ENCODE measurements around the gene CUZD1. TPM values are rescaled to one million over a fixed set of nuclear protein-coding genes. Genes with fewer than 3 reads are reported as not detected.

Gene CUZD1
- total RNA-seq, 3 donors from 2014 or later, result 0.47 to 1.1 (median 0.72) TPM

- no peaks in the 10 kb centered on the region for H3K4me1 ChIP-seq (ENCODE audit: low read depth)
- intact Hi-C loops (cut with DNase I, micrococcal nuclease), result no loop called here
- no peaks in the 10 kb centered on the region for H3K9me3 ChIP-seq
- no peak for ATAC-seq
- H3K4me3 ChIP-seq, result no peak overlapping the region
- no peaks in the 10 kb centered on the region for H3K36me3 ChIP-seq (ENCODE audit: low read depth)
- no peak for DNase-seq
- TF ChIP-seq CTCF (IDR thresholded peaks at IDR 0.05), result no peak
These were observed 49.7 kb downstream of the CUZD1 start for GRCh38 chr10:122795924-122796323.

GRCh38 chr10:122786269-122786668, 59.4 kb downstream of the CUZD1 start:
- TF ChIP-seq CTCF (IDR thresholded peaks at IDR 0.05), result no peak
- H3K4me1 ChIP-seq (ENCODE audit: low read depth), result no peaks in the 10 kb centered on the region
- intact Hi-C loops (cut with DNase I, micrococcal nuclease), result no loop called here
- H3K4me3 ChIP-seq, result no peak overlapping the region
- ATAC-seq (no peak), DNase-seq (peak in 1 of 3 donors; percentile 10)
- no peaks in the 10 kb centered on the region for H3K9me3 ChIP-seq
- no peaks in the 10 kb centered on the region for H3K36me3 ChIP-seq (ENCODE audit: low read depth)

GRCh38 chr10:122782911-122783310, 62.7 kb downstream of the CUZD1 start:
- Histone ChIP-seq H3K4me1 (ENCODE audit: low read depth) (no peaks in the 10 kb centered on the region), H3K36me3 (ENCODE audit: low read depth) (no peaks in the 10 kb centered on the region), H3K4me3 (no peak overlapping the region), H3K9me3 (no peaks in the 10 kb centered on the region)
- intact Hi-C loops (cut with DNase I, micrococcal nuclease), result no loop called here
- ATAC-seq (no peak), DNase-seq (no peak)
- TF ChIP-seq CTCF (IDR thresholded peaks at IDR 0.05), result no peak

Other genes starting within 250 kb of the CUZD1 start
- not detected for gene C10orf120, start 146.0 kb downstream of the CUZD1 start, total RNA-seq
- gene FAM24B, start 33.7 kb upstream of the CUZD1 start, total RNA-seq, result 1 to 10 TPM; 2.6 to 4.9 (median 4.7) TPM
- gene FAM24A, start 64.8 kb upstream of the CUZD1 start, total RNA-seq, result not detected
- gene C10orf88, start 108.4 kb upstream of the CUZD1 start, total RNA-seq, result 1 to 10 TPM; 5.0 to 7.4 (median 6.4) TPM
- 1 to 10 TPM; 2.0 to 4.2 (median 3.1) TPM for gene PSTK, start 134.5 kb upstream of the CUZD1 start, total RNA-seq
- 10 to 100 TPM; 10.8 to 15.3 (median 13.4) TPM for gene IKZF5, start 162.9 kb upstream of the CUZD1 start, total RNA-seq
- gene ACADSB, start 163.1 kb upstream of the CUZD1 start, total RNA-seq, result 10 to 100 TPM; 34.8 to 48.9 (median 38.2) TPM

All from mucosa of descending colon (tissue), 3 donors.